OCI-LY1 (cell line): Measurements from ENCODE around the gene RAB39A.

Experiments used
- H2AFZ ChIP-seq: fragments of 200-600 bp; sonication (generic), shearing (Covaris generic); 2 replicates; pipeline ENCODE4 v1.6.0; 2014; ENCODE audit warnings: antibody characterized with exemption, mild to moderate bottlenecking, low read length
- H3F3A ChIP-seq: fragments of 200-600 bp; sonication (generic), shearing (Covaris generic); 2 replicates; pipeline ENCODE4 v1.6.0; 2014; ENCODE audit warnings: mild to moderate bottlenecking, antibody characterized with exemption, low read length, moderate library complexity; ENCODE audit not compliant: insufficient read depth
- H3K27ac ChIP-seq: fragments of 200-600 bp; sonication (generic); 2 replicates; pipeline ENCODE4 v1.5.1; 2014; ENCODE audit warnings: low read length, mixed run types, mild to moderate bottlenecking, low read depth; ENCODE audit not compliant: poor library complexity, severe bottlenecking
- H3K27me3 ChIP-seq: fragments of 200-600 bp; sonication (generic); 2 replicates; pipeline ENCODE4 v1.6.0; 2014; ENCODE audit warnings: antibody characterized with exemption, mild to moderate bottlenecking, low read length, moderate library complexity; ENCODE audit not compliant: insufficient read depth
- H3K36me3 ChIP-seq: fragments of 200-600 bp; sonication (generic); 2 replicates; pipeline ENCODE4 v1.6.1; 2014; ENCODE audit warnings: mild to moderate bottlenecking, antibody characterized with exemption, low read length, moderate library complexity, mixed read lengths; ENCODE audit not compliant: insufficient read depth
- H3K4me1 ChIP-seq: fragments of 200-600 bp; sonication (generic); 2 replicates; pipeline ENCODE4 v1.5.1; 2014; ENCODE audit warnings: mild to moderate bottlenecking, low read length, moderate library complexity; ENCODE audit not compliant: insufficient read depth, severe bottlenecking
- H3K4me2 ChIP-seq: fragments of 200-600 bp; sonication (generic), shearing (Covaris generic); 2 replicates; pipeline ENCODE4 v1.6.1; 2014; ENCODE audit warnings: low read length
- H3K4me3 ChIP-seq: fragments of 200-600 bp; sonication (generic); 2 replicates; pipeline ENCODE4 v1.5.1; 2014; ENCODE audit warnings: low read length, low read depth, mild to moderate bottlenecking, mixed read lengths; ENCODE audit not compliant: poor library complexity, severe bottlenecking
- H3K79me2 ChIP-seq: fragments of 200-600 bp; shearing (Covaris generic); 2 replicates; pipeline ENCODE4 v1.6.1; 2016; ENCODE audit warnings: mixed run types, low read length, mixed read lengths; ENCODE audit not compliant: insufficient read depth
- H3K9ac ChIP-seq: fragments of 200-600 bp; sonication (generic), shearing (Covaris generic); 2 replicates; pipeline ENCODE4 v1.6.1; 2014; ENCODE audit warnings: mild to moderate bottlenecking, low read length, mixed read lengths
- H3K9me2 ChIP-seq: fragments of 200-600 bp; sonication (generic), shearing (Covaris generic); 2 replicates; pipeline ENCODE4 v1.6.1; 2014; ENCODE audit warnings: low read depth, mild to moderate bottlenecking, low read length, mixed read lengths
- H3K9me3 ChIP-seq: fragments of 200-600 bp; shearing (Covaris generic); 2 replicates; pipeline ENCODE4 v1.6.1; 2014; ENCODE audit warnings: low read length, mixed read lengths
- H4K20me1 ChIP-seq: fragments of 200-600 bp; sonication (generic), shearing (Covaris generic); 2 replicates; pipeline ENCODE4 v1.6.0; 2016; ENCODE audit warnings: mild to moderate bottlenecking, low read length; ENCODE audit not compliant: insufficient read depth
- EZH2 ChIP-seq: fragments of 200-600 bp; sonication (generic), shearing (Covaris generic); IDR thresholded peaks from 2 replicates; pipeline ENCODE4 v1.8.0; 2017; ENCODE audit warnings: borderline replicate concordance, mixed run types, mild to moderate bottlenecking, antibody characterized with exemption, low read length, moderate library complexity, mixed read lengths
- TF ChIP-seq, protein P1 (sequence below): fragments of 200-600 bp; sonication (generic), shearing (Covaris generic); IDR thresholded peaks from 2 replicates; pipeline ENCODE4 v1.5.1; 2017; ENCODE audit warnings: mild to moderate bottlenecking, antibody characterized with exemption, low read length, moderate library complexity, mixed read lengths

RAB39A gene

GRCh38 chr11:107953446-107953845, 25.2 kb downstream of the RAB39A start:
- H3K79me2 ChIP-seq: no peaks in the 10 kb centered on the region
- no peaks in the 10 kb centered on the region for H3K9me3 ChIP-seq
- no peaks in the 10 kb centered on the region for H3K36me3 ChIP-seq
- H3K9ac ChIP-seq: no peak overlapping the region
- no peaks in the 10 kb centered on the region for H3K9me2 ChIP-seq
- no peaks in the 10 kb centered on the region for H3K27me3 ChIP-seq
- H3K4me2 ChIP-seq: no peak overlapping the region
- H3K27ac ChIP-seq: no peak overlapping the region
- H4K20me1 ChIP-seq: no peaks in the 10 kb centered on the region
- H3F3A ChIP-seq: no peaks in the 10 kb centered on the region
- TF ChIP-seq, protein P1, sequence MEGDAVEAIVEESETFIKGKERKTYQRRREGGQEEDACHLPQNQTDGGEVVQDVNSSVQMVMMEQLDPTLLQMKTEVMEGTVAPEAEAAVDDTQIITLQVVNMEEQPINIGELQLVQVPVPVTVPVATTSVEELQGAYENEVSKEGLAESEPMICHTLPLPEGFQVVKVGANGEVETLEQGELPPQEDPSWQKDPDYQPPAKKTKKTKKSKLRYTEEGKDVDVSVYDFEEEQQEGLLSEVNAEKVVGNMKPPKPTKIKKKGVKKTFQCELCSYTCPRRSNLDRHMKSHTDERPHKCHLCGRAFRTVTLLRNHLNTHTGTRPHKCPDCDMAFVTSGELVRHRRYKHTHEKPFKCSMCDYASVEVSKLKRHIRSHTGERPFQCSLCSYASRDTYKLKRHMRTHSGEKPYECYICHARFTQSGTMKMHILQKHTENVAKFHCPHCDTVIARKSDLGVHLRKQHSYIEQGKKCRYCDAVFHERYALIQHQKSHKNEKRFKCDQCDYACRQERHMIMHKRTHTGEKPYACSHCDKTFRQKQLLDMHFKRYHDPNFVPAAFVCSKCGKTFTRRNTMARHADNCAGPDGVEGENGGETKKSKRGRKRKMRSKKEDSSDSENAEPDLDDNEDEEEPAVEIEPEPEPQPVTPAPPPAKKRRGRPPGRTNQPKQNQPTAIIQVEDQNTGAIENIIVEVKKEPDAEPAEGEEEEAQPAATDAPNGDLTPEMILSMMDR: no peak
- TF ChIP-seq EZH2: no peak
- no peak overlapping the region for H2AFZ ChIP-seq
- H3K4me3 ChIP-seq: no peak overlapping the region
- H3K4me1 ChIP-seq: no peaks in the 10 kb centered on the region

GRCh38 chr11:107956543-107956942, 28.3 kb downstream of the RAB39A start:
- Histone ChIP-seq H3K27ac (no peak overlapping the region), H2AFZ (no peak overlapping the region), H3K27me3 (no peaks in the 10 kb centered on the region), H3K79me2 (no peaks in the 10 kb centered on the region), H3K9me3 (no peaks in the 10 kb centered on the region), H3K9me2 (no peaks in the 10 kb centered on the region), H3K4me3 (no peak overlapping the region), H3K4me2 (no peak overlapping the region), H4K20me1 (no peaks in the 10 kb centered on the region), H3F3A (no peaks in the 10 kb centered on the region), H3K36me3 (no peaks in the 10 kb centered on the region), H3K9ac (no peak overlapping the region), H3K4me1 (no peaks in the 10 kb centered on the region)
- TF ChIP-seq EZH2: no peak
- TF ChIP-seq, protein P1: no peak

- Histone ChIP-seq H3K79me2 (no peaks in the 10 kb centered on the region), H3K27ac (no peak overlapping the region), H4K20me1 (no peaks in the 10 kb centered on the region), H3K9me2 (no peaks in the 10 kb centered on the region), H3K4me3 (no peak overlapping the region), H3K4me1 (no peaks in the 10 kb centered on the region), H3K9me3 (no peaks in the 10 kb centered on the region), H3F3A (no peaks in the 10 kb centered on the region), H3K36me3 (no peaks in the 10 kb centered on the region), H3K27me3 (no peaks in the 10 kb centered on the region), H3K9ac (no peak overlapping the region), H3K4me2 (no peak overlapping the region), H2AFZ (no peak overlapping the region)
- no peak for TF ChIP-seq EZH2
- TF ChIP-seq, protein P1: no peak
Measured at GRCh38 chr11:107957109-107957588, 28.9 kb downstream of the RAB39A start.
